ENCODE results near the gene VWA8. TPM values are rescaled to one million over a fixed set of nuclear protein-coding genes. Genes with fewer than 3 reads are reported as not detected.

The VWA8 gene
- total and polyA plus RNA-seq, 2 of the 8 experiments (the other 6 are each of a cell fraction or from before 2014, with no cell fraction given), result 5.9 to 19.6 TPM

GRCh38 chr13:41621716-41622431, 339.0 kb downstream of the VWA8 start (continued):
- no peak for TF ChIP-seq CHD7 (IDR thresholded peaks at IDR 0.05; ENCODE audit: insufficient replicate concordance, low read length)
- no peak for TF ChIP-seq RAD21 (IDR thresholded peaks at IDR 0.05 in 1 of 2, conservative IDR thresholded peaks at IDR 0.05 in 1 of 2; ENCODE audit: low read depth in 2 of 2, low read length in 2 of 2)
- TF ChIP-seq SIX5 (IDR thresholded peaks at IDR 0.05; ENCODE audit: low read depth, low read length), result no peak
- no peak for TF ChIP-seq YY1 (IDR thresholded peaks at IDR 0.05; ENCODE audit: low read depth, low read length)
- TF ChIP-seq PHF8 (conservative IDR thresholded peaks at IDR 0.05; ENCODE audit: low read depth, low read length), result no peak
- no peak for TF ChIP-seq EP300 (IDR thresholded peaks at IDR 0.05; ENCODE audit: borderline replicate concordance in 1 of 2, low read depth in 2 of 2, low read length in 2 of 2)
